ENCODE measurements around the gene GCKR. TPM values are rescaled to one million over a fixed set of nuclear protein-coding genes. Genes with fewer than 3 reads are reported as not detected.

The GCKR gene
- total RNA-seq: not detected in 2 replicates

GRCh38 chr2:27496357-27497287, at the start of gene GCKR:
TSS of gene GCKR (plus strand) at chr2:27496839. CDS start at chr2:27496905, 66 bp downstream.
- H3K9me3 Mint-ChIP-seq: no peaks in the 10 kb centered on the region
- H3K4me3 Mint-ChIP-seq: peak within 1 kb of the TSS; percentile 70
- intact Hi-C loops (cut with micrococcal nuclease): no loop called here
- no peaks in the 10 kb centered on the region for H3K36me3 Mint-ChIP-seq (ENCODE audit: low read depth)
- H3K4me1 Mint-ChIP-seq (ENCODE audit: low read depth): peaks cover 8% of the 10 kb centered on the region
- H3K27me3 Mint-ChIP-seq (ENCODE audit: insufficient read depth): peaks cover 46% of the 10 kb centered on the region
- H3K27ac Mint-ChIP-seq: no peak within 1 kb of the TSS
- no peak for DNase-seq (ENCODE audit: low spot score)

GRCh38 chr2:27448381-27448780, 48.3 kb upstream of the GCKR start:
- Mint-ChIP-seq H3K36me3 (ENCODE audit: low read depth) (peaks cover 19% of the 10 kb centered on the region), H3K27me3 (ENCODE audit: insufficient read depth) (no peaks in the 10 kb centered on the region), H3K27ac (no peak overlapping the region), H3K4me3 (no peak overlapping the region), H3K4me1 (ENCODE audit: low read depth) (peaks cover 8% of the 10 kb centered on the region), H3K9me3 (no peaks in the 10 kb centered on the region)
- intact Hi-C loops (cut with micrococcal nuclease): no loop called here
- no peak for DNase-seq (ENCODE audit: low spot score)

- H3K27me3 Mint-ChIP-seq (ENCODE audit: insufficient read depth): no peaks in the 10 kb centered on the region
- no peaks in the 10 kb centered on the region for H3K9me3 Mint-ChIP-seq
- DNase-seq (ENCODE audit: low spot score): no peak
- H3K27ac Mint-ChIP-seq: no peak overlapping the region
- intact Hi-C loops (cut with micrococcal nuclease): no loop called here
- no peak overlapping the region for H3K4me3 Mint-ChIP-seq
- peaks cover under 1% of the 10 kb centered on the region for H3K4me1 Mint-ChIP-seq (ENCODE audit: low read depth)
- H3K36me3 Mint-ChIP-seq (ENCODE audit: low read depth): peaks cover 9% of the 10 kb centered on the region
Measured at GRCh38 chr2:27451095-27451494, 45.5 kb upstream of the GCKR start.

GRCh38 chr2:27453968-27454367, 42.7 kb upstream of the GCKR start:
- Mint-ChIP-seq H3K4me1 (ENCODE audit: low read depth) (no peaks in the 10 kb centered on the region), H3K36me3 (ENCODE audit: low read depth) (peaks cover 3% of the 10 kb centered on the region), H3K9me3 (no peaks in the 10 kb centered on the region), H3K4me3 (no peak overlapping the region), H3K27ac (no peak overlapping the region), H3K27me3 (ENCODE audit: insufficient read depth) (no peaks in the 10 kb centered on the region)
- DNase-seq (ENCODE audit: low spot score): no peak
- intact Hi-C loops (cut with micrococcal nuclease): no loop called here

GRCh38 chr2:27461118-27461517, 35.5 kb upstream of the GCKR start:
- H3K27ac Mint-ChIP-seq: no peak overlapping the region
- intact Hi-C loops (cut with micrococcal nuclease): no loop called here
- H3K4me3 Mint-ChIP-seq: no peak overlapping the region
- DNase-seq (ENCODE audit: low spot score): no peak
- H3K27me3 Mint-ChIP-seq (ENCODE audit: insufficient read depth): no peaks in the 10 kb centered on the region
- H3K9me3 Mint-ChIP-seq: no peaks in the 10 kb centered on the region
- H3K4me1 Mint-ChIP-seq (ENCODE audit: low read depth): no peaks in the 10 kb centered on the region
- H3K36me3 Mint-ChIP-seq (ENCODE audit: low read depth): peaks cover 3% of the 10 kb centered on the region

- peaks cover 3% of the 10 kb centered on the region for H3K36me3 Mint-ChIP-seq (ENCODE audit: low read depth)
- no peak overlapping the region for H3K27ac Mint-ChIP-seq
- no peak overlapping the region for H3K4me3 Mint-ChIP-seq
- intact Hi-C loops (cut with micrococcal nuclease): no loop called here
- DNase-seq (ENCODE audit: low spot score): no peak
- no peaks in the 10 kb centered on the region for H3K4me1 Mint-ChIP-seq (ENCODE audit: low read depth)
- H3K27me3 Mint-ChIP-seq (ENCODE audit: insufficient read depth): no peaks in the 10 kb centered on the region
- no peaks in the 10 kb centered on the region for H3K9me3 Mint-ChIP-seq
Measured at GRCh38 chr2:27464443-27464842, 32.2 kb upstream of the GCKR start.

GRCh38 chr2:27471961-27472360, 24.7 kb upstream of the GCKR start:
- Mint-ChIP-seq H3K4me1 (ENCODE audit: low read depth) (no peaks in the 10 kb centered on the region), H3K27me3 (ENCODE audit: insufficient read depth) (no peaks in the 10 kb centered on the region), H3K27ac (no peak overlapping the region), H3K9me3 (no peaks in the 10 kb centered on the region), H3K36me3 (ENCODE audit: low read depth) (peaks cover 6% of the 10 kb centered on the region), H3K4me3 (no peak overlapping the region)
- no peak for DNase-seq (ENCODE audit: low spot score)
- intact Hi-C loops (cut with micrococcal nuclease): no loop called here

- Mint-ChIP-seq H3K36me3 (ENCODE audit: low read depth) (peaks cover 4% of the 10 kb centered on the region), H3K27me3 (ENCODE audit: insufficient read depth) (no peaks in the 10 kb centered on the region), H3K27ac (no peak overlapping the region), H3K9me3 (no peaks in the 10 kb centered on the region), H3K4me1 (ENCODE audit: low read depth) (peaks cover 15% of the 10 kb centered on the region), H3K4me3 (no peak overlapping the region)
- DNase-seq (ENCODE audit: low spot score): no peak
- intact Hi-C loops (cut with micrococcal nuclease): loop anchor here (5.0 to 10.0 kb wide), 2 partner anchors 268 to 401 kb away; partner anchors contain the start of genes CAD and KHK
Measured at GRCh38 chr2:27485496-27485895, 11.1 kb upstream of the GCKR start.

GRCh38 chr2:27489118-27489497, 7.5 kb upstream of the GCKR start:
- intact Hi-C loops (cut with micrococcal nuclease): loop anchor here (1.0 to 10.0 kb wide), 11 partner anchors 61 to 404 kb away; partner anchors contain the start of genes CAD, EIF2B4, GTF3C2 and KHK
- Mint-ChIP-seq H3K4me1 (ENCODE audit: low read depth) (peaks cover 22% of the 10 kb centered on the region), H3K4me3 (peak overlapping the region; percentile 91), H3K36me3 (ENCODE audit: low read depth) (no peaks in the 10 kb centered on the region), H3K27me3 (ENCODE audit: insufficient read depth) (peaks cover 9% of the 10 kb centered on the region), H3K9me3 (no peaks in the 10 kb centered on the region), H3K27ac (peak overlapping the region; percentile 91)
- DNase-seq (ENCODE audit: low spot score): no peak

- Mint-ChIP-seq H3K36me3 (ENCODE audit: low read depth) (no peaks in the 10 kb centered on the region), H3K27ac (peak within 1 kb of the TSS; percentile 91)
Measured at GRCh38 chr2:27489498-27490397, 6.9 kb upstream of the GCKR start, which contains the start of gene IFT172. TSS of gene IFT172 (minus strand) at chr2:27489743. CDS start at chr2:27489653, 90 bp downstream.

GRCh38 chr2:27492557-27492956, 4.1 kb upstream of the GCKR start:
- Mint-ChIP-seq H3K4me1 (ENCODE audit: low read depth) (peaks cover 30% of the 10 kb centered on the region), H3K36me3 (ENCODE audit: low read depth) (no peaks in the 10 kb centered on the region), H3K27me3 (ENCODE audit: insufficient read depth) (peaks cover 36% of the 10 kb centered on the region), H3K27ac (no peak overlapping the region), H3K4me3 (no peak overlapping the region), H3K9me3 (no peaks in the 10 kb centered on the region)
- intact Hi-C loops (cut with micrococcal nuclease): no loop called here
- no peak for DNase-seq (ENCODE audit: low spot score)

More at GRCh38 chr2:27489498-27490397, 6.9 kb upstream of the GCKR start, which contains the start of gene IFT172:
- Mint-ChIP-seq H3K27me3 (ENCODE audit: insufficient read depth) (peaks cover 13% of the 10 kb centered on the region), H3K4me1 (ENCODE audit: low read depth) (peaks cover 22% of the 10 kb centered on the region), H3K4me3 (peak within 1 kb of the TSS; percentile 91), H3K9me3 (no peaks in the 10 kb centered on the region)
- DNase-seq (ENCODE audit: low spot score): peak; percentile 98
- intact Hi-C loops (cut with micrococcal nuclease): loop anchor here (1.0 to 10.0 kb wide), 11 partner anchors 61 to 405 kb away; partner anchors contain the start of genes CAD, EIF2B4, GTF3C2 and KHK

- Mint-ChIP-seq H3K36me3 (ENCODE audit: low read depth) (no peaks in the 10 kb centered on the region), H3K4me3 (peak overlapping the region; percentile 46), H3K27me3 (ENCODE audit: insufficient read depth) (peaks cover 41% of the 10 kb centered on the region), H3K27ac (no peak overlapping the region), H3K4me1 (ENCODE audit: low read depth) (peaks cover 30% of the 10 kb centered on the region), H3K9me3 (no peaks in the 10 kb centered on the region)
- intact Hi-C loops (cut with micrococcal nuclease): no loop called here
- no peak for DNase-seq (ENCODE audit: low spot score)
Measured at GRCh38 chr2:27493948-27494283, 2.7 kb upstream of the GCKR start.

Data from activated T-helper 1 cell treated with anti-CD3 and anti-CD28 coated beads, Interleukin-12 subunit alpha, Interleukin-12 subunit beta, Interleukin-2, Interleukin-4 antibody, amounts not matched to agents 30 ng/mL and 10 ng/mL and 1 ng/mL, durations not matched to agents 14 hours and 24 hours and 36 hours (primary cell).